Raji (cell line): ENCODE data around the gene SWAP70.

Experiments used
- POLR2A ChIP-seq: IDR thresholded peaks from 2 replicates; pipeline ENCODE4 v1.6.1; 2011; ENCODE audit warnings: low read depth, low read length, control low read depth; ENCODE audit not compliant: insufficient read depth

SWAP70 gene

DNA sequence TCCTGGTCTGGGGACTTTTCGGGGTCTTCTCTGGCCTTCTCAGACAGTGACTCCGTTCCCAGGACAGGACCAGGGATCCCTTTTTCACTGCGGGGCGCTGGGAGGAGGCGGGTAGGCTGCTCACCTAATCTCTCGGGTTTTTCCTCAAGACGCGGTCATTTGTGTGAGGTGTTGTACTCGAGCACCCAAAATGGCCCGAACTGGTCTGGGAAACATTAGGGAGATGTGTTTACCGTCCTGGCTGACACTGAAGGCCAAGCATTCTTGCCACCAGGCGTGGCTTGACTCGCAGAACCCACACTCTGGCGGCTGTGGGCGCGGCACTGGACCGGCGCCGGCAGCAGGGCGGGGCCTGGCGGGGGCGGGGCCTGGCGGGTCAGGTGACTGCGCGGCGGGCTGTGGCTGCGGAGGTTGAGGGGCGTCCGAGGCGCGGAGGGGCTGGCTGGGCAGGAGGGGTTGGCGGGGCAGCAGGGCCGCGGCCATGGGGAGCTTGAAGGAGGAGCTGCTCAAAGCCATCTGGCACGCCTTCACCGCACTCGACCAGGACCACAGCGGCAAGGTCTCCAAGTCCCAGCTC lies at the start of gene SWAP70:
Gene SWAP70 (plus strand): TSS at position 379 of the 577 bp plus-strand sequence. CDS start 103 bp downstream, at position 482.
- peak; percentile 86 for TF ChIP-seq POLR2A

GRCh38 chr11:9615031-9615451 lies 48.8 kb upstream of the SWAP70 start:
- TF ChIP-seq POLR2A, result 0 out of 2 replicates have a peak, but pooled peaks have one; percentile 26

- TF ChIP-seq POLR2A, result 0 out of 2 replicates have a peak, but pooled peaks have one; percentile 13
Measured at GRCh38 chr11:9616042-9616675, 47.7 kb upstream of the SWAP70 start.

DNA sequence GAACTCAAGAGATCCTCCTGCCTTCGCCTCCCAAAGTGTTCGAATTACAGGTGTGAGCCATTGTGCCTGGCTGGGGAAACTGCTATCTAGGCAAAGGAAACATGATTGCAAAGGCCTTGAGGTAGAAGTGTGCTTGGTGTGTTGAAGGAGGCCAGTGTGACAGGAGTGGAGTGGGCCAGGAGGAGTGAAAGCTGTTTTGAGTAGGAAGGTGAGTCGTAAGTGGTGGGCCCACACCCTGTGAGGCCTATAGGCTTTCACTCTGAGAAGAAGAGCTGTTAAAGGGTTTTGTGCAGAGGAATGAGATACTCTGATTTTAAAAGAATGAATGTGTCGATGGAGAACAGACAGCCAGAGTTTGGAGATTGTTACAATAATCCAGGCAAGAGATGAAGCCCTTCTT lies 47.0 kb upstream of the SWAP70 start:
- 0 out of 2 replicates have a peak, but pooled peaks have one; percentile 20 for TF ChIP-seq POLR2A

GRCh38 chr11:9617940-9618339 lies 45.9 kb upstream of the SWAP70 start:
- no peak for TF ChIP-seq POLR2A

- TF ChIP-seq POLR2A, result no peak
Measured at GRCh38 chr11:9619004-9619403, 44.9 kb upstream of the SWAP70 start.

DNA sequence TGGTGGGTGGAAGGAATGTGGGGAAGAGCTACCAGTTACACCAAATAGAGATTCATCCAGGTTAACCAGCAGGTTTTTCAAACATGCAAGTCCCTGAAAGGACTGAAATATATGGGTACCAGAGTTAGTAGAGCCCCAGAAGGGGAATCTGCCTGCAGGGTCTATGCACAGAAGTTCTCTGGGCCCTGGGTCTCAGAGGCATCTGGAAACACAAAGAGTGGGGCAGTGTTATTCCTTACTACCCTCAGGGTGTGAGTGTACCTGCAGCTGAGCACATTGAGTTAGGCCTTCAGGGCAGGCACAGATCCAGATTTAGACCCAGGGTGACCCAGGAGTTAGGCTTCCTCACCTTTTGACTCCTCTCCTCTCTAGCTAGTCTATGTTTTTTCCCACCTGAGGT lies 43.9 kb upstream of the SWAP70 start:
- no peak for TF ChIP-seq POLR2A

DNA sequence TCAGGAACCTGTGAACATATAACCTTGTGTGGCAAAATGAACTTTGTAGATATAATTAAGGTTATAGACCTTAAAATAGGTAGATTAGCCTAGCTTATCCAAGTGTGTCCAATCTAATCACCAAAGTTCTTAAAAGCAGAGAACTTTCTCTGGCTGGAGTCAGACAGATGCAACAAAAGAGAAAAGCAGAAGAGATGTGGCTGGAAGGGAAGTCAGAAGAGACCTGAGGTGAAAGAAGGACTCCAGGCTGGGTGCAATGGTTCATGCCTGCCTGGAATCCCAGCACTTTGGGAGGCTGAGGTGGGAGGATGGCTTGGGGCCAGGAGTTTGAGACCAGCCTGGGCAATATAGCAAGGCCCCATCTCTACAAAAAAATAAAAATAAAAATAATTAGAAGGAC lies 39.4 kb upstream of the SWAP70 start:
- no peak for TF ChIP-seq POLR2A

DNA sequence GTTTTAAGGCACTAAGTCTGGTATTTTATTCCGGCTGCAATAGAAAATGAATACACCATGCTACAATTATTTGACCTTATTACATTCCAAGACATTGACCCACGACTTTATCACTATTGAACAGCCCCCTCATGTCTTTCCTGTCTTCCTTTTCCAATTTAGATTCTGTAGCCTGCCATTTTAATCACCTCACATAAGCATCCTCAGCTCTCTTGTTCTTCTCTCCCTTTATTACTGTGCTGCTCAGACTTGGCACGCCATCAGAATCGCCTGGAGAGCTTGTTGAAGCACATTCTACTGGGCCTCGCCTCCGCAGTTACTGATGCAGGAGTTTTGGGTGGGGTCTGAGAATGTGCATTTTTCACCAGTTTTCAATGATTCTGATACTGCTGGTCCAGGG lies 38.7 kb upstream of the SWAP70 start:
- no peak for TF ChIP-seq POLR2A

- no peak for TF ChIP-seq POLR2A
Measured at GRCh38 chr11:9625728-9626127, 38.1 kb upstream of the SWAP70 start.

DNA sequence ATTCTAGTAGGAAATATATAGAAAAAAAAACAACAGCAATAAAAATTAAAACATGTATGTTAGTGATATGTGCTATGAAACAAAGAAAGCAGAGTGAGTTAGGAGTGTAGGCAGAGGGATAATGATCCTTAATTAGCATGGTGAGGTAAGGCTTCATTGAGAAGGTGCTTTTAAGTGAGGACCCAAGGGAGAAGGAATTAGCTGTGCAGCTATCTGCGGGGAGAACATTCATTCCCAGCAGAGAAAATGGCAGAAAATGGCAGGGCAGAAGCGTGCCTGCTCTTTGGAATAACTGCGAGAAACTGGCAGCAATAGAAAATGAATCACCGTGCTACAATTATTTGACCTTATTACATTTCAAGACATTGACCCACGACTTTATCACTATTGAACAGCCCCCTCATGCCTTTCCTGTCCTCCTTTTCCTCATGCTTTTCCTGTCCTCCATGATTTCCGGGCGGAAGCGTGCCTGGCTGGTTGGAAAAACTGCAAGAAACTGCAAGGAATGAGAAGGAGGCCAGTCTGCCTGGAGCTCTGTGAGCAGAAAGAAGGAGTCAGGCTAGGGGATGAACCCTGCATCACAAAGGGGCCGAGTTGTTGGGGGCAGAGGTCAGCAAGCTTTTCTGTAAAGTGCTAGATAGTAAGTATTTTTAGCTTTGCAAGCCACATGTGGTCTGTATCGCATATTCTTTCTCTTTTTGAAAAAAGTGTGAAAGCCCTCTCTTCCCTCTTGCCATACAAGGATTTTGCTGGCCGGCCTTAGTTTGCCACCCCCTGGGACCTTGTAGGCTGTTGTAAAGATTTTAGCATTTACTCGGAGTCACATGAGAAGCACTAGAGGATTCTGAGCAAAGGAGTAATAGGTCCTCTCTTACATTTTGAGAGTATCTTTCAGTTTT lies 37.1 kb upstream of the SWAP70 start:
- TF ChIP-seq POLR2A, result no peak

GRCh38 chr11:9629064-9629463 lies 34.8 kb upstream of the SWAP70 start:
- TF ChIP-seq POLR2A, result no peak

DNA sequence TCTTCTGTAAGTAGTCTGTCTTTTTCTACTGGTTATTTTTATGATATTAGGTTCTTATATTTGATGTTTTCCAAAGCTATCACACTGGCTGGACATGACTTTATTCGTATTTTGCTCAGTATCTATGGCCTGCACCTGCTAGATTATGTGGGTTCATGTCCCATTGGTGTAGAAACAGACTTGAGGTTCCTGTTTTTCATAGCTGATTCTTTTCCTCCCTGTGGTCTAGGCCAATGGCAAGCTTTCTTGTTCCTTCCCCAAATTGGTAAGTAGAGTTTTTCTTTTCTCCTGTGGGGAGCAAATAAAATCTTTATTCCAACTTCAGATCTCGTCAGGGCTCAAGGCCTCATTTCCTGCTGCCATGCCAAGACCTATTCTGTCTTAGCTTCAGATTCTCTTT lies 30.2 kb upstream of the SWAP70 start:
- no peak for TF ChIP-seq POLR2A

GRCh38 chr11:9636691-9637090 lies 27.2 kb upstream of the SWAP70 start:
- TF ChIP-seq POLR2A, result no peak

- TF ChIP-seq POLR2A, result no peak
Measured at GRCh38 chr11:9639099-9639498, 24.8 kb upstream of the SWAP70 start.

DNA sequence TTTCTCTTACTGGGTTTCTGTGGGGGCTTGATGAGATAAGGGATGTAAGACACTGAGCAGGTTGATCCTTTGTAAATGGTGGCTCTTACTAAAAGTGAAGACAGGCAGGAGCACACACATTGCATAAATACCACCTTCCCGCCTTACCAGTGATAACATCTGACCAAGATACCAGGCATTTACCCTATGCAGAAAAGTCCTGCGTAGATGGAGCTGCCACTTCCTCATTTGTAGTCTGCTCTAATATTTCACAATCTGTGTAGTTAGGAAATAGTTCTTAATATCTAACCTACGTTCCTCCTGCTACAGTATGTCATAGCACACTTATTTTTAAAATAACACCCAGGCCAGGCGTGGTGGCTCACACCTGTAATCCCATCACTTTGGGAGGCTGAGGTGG lies 23.9 kb upstream of the SWAP70 start:
- no peak for TF ChIP-seq POLR2A

DNA sequence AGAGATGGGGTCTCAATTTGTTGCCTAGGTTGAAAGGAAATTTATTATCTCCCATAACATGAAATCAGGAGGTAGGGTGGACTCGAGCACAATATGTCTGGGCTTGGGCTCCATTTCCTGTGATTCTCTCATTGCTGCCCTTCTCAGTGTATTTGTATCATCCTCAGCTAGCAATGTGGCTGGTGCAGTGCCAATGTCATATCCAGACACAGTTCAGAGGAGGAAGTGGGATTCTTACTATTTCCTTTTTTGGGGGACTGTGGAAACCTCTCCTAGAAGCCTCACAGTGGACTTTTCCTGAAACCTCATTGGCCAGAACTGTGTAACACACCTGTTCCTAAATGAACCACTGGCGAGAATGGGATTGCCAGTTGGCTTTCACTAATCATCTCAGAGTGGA lies 21.0 kb upstream of the SWAP70 start:
- no peak for TF ChIP-seq POLR2A

- TF ChIP-seq POLR2A, result no peak
Measured at GRCh38 chr11:9643751-9644150, 20.1 kb upstream of the SWAP70 start.
